Measurements from ENCODE around the gene DMD.
"Not testable (repeated sequence)": the region's sequence is repeated elsewhere in the genome, so short reads cannot be mapped to it uniquely, and the experiment has no call there.

DMD gene

DNA sequence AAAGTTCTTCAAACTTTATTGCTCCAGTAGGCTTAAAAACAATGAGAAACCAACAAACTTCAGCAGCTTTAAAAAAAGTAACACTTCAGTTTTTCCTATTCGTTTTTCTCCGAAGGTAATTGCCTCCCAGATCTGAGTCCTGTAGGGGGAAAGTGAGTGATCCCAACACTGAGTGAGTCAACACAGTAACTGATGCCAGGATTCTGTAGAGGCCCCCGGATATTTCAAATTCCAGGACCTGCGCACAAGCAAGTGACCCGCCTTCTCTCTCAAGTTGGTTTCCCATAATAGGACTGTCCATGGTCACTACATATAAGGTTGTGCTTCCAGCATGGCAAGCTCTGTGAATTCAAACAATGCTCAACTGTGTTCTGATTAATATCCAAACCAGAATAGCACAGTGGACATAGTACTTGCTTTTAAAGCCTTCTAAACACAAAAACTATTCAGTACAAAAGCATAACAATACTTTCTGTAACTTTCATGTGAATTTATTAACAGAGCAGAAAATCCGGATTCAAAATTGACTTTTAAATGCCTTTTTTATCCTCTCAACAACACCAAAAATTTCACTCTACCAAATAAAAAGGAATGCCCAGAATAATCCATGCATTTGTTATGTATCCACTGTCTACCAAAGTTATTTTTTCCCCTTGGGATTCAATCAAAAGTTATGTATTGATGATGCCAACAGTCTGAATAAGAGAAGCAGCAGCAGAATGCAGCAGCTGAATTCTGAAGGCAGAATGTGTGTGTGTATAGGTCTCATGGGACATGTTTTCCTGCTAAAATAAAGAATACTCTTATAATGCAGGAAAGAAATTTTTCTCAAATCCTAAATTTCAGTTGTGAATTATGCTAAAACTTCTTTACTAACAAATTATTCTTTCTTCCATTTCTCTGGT, at the start of gene DMD:
Gene DMD (minus strand): TSS at position 194 of the 905 bp plus-strand sequence. CDS start 237 bp downstream, outside the sequence.
- DNase-seq = no peak

DNA sequence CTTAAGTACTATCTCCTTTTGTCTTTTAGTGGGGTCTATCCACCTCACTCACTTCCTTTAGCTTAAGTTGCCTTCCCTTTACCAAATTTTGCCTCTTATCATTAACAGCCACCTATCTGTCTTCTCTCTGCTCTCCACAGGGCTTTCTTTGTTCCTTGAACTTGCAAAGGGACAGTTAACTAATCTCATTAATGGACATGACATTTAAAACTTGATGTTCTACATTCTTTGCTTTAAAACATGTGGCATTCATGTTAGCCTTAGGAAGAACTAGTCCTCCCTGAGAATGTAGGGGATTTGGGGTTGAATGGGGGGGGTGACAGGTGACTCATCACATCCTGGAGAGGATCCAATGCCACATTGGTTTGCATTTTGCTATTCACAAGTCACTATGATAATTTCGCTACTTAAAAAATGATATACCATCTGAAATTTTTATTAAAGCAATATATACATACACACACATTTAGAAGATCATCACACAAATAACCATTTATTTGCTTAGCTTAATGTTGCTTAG, 41.0 kb upstream of the DMD start:
- no peak for DNase-seq

DNA sequence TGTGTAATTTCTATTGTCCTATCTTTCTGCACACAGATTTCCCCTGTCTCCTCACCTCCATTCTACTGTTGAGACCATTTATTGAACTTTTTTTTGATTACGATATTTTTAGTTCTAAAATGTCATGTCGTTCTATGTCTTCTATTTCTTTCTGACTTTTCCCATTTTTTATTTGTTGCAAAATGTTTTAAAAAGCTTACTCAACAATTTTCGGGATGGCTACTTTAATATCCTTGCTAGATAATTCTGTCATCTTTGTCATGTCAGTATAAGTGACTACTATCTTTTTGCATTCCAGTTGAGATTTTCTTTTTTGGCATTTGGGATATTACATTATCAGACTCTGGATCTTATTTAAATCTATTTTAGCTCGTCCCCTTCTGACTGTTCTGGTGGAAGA, 7.5 kb upstream of the DMD start:
- no peak for DNase-seq

DNA sequence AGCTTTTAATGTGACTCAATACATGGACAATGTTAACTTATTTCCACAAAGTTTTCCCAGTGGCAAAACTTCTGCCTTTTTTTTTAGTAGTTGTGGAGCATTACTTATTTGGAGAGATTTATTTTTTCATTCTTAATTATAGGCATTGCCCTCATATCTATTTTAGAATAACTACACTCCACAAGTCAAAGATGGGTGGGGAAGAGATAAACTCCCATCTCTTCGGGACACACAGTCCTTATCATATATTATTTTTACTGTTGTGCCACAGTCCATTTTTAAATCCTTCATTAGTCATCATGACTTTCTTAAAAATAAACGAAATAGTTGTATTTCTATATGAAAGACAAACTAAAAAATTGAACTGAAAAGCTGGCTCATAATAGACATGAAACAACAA, 1.2 kb downstream of the DMD start:
- no peak for DNase-seq

DNA sequence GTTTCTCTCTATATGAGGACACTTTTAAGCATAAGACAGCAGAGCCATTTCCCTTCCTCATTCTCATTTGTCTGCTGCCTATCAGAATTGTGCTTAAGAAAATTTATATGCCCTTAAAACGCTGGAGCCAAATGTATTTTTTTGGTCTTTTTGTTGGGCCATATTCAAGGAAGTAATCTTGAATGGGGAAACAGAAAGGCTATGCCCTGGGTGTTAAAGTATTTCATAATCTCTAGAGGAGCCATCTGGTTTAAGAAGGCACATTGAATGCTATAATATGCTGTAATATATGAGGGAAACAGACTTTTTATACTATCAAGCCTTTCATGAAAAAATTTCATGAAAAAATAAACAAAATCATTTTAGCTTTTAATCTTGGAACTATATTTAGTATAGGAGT, 4.3 kb downstream of the DMD start:
- no peak for DNase-seq

DNA sequence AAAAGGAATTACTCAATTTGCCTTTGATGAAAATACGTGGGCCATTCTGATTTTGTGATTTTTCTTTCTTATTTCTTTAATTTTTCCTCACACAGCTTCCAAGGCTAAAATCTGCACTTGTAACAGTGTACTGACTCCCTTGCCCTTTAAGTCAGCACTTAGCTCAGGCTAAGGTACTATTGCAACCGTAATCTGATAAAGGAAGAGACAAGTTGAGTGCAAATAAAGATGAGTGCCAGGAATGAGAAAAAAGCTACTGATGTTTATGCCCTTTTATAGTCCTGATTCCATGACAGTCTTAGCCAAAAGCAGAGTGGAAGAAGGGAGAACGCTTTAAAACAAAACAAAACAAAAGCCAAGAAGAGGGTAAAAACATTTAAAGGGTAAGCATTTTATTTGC, 6.0 kb downstream of the DMD start:
- no peak for DNase-seq

DNA sequence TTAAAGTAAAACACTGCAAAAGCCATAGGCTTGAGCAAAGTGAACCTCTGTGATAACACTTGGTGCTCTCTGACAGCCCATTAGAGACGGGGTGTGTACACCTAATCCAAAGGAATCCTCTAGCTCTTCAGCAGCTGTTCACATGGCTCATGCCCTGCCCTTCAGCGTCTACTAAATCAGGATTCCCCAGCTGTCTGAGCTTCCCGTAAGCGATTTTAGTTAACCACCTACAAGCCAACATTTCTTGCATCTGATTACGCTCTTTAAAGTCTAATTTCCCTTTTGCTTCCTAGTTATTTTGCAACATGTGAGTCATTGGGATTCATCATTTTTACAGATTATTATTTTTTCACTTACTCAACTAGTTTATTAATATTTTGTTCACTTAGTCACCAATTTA, 6.5 kb downstream of the DMD start:
- DNase-seq = no peak

DNA sequence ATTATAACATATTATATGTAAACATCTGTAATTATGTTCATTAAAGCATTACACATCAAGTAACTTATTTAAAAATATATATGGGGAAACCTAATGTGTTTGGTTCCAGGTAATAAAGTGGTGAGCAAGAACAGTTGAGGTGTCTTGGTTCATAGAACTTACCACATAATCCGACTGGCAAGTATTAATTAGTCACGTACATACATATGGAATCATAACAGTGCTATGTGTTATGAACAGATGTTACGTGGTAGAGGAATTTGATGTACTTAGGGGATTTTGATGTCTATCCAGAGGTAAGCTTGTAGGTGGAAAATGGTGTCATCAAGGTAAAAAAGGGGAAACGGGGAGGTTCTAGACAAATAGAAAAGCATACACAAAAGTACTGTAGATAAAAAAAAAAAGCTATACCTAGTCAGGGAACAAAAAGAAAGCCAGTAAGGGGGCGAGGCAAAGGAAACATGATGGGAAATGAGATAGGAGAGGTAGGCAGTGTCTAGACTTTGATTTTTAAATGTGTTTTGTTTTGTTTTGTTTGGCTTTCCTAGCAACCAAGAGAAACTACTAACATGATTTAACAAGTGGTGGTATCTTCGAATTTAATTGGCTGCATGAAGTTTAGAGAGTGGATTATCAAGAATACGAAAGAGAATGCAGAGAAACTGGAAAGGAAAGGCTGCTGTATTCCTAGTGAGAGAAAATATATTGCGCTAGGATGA, 12.6 kb downstream of the DMD start:
- no peak for DNase-seq

DNA sequence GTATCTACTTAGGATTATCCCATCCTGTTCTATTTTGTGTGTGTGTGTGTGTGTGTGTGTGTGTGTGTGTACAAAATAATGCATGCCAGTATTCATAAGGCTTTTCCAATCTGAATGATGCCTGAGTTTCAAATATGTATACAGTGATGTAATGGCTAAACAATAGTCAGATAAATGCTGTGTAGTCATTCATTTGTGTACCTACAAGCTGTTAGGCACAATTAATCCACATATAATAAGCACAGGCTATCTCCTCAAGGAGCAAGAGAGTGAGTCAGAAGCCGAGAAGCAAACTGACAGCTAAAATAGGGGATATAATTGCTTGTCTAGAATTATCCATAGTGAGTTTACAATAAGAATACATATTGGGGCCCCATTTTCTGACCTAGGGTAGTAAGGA, 15.7 kb downstream of the DMD start:
- DNase-seq = no peak

DNA sequence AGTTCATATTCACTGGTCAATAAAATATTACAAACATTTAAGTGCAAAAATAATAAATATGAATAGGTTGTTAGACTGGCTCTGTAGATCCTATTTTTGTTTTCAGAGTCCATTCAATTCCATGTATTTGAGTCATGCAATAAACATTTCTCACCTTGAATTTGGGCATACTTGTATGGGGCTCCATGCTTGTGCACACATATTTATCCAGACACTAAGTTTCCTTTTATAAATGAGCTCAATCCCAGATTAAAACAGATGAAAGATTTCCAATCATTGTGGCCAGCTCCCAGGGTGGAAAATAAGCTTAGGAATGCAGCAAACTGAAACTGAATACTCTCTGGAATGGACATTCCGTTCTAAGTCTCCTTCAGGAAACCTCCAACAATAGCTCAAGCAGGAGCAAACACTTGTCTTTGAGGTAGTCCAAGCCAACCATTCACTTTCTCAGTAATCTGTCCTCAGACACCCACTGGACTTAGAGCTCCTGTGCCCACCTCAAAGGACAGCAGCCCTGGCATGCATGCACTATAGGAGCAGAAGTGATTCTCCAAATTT, 16.4 kb downstream of the DMD start:
- no peak for DNase-seq

DNA sequence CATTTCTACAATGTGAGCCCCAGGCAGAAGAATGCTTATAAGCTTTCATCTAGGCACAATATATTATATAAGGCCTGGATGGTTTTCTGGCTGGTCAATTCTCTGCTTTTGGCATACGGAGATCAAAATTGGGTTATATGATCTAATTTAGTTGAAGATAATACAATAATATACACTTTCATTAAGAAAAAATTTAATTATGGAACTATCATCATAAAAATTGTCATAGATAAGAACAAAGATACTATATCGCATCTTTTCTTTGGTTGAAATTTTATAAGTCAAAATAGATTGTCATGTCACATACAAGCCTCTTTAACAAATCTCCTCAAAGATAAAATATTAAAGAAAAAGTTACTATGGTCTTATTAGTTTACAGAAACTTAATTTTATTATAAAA, 17.1 kb downstream of the DMD start:
- DNase-seq = no peak

DNA sequence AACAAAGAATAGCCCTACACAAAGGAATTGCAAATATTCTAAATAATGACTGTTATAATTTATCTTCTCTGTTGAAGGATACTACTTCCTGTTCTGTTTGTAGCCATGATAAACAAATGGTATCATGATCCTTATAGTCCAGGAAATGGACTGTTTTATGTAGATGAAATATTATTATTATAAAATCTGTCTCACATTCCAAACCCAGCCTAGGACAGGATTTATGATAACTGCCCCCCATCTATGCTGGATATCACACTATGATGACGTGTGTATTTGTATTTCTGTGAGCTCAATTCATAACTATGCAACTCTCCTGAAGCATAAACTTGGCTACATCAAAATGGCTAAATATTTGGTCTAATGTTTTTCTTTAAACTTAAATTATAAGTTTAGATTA, 21.3 kb downstream of the DMD start:
- DNase-seq = no peak

DNA sequence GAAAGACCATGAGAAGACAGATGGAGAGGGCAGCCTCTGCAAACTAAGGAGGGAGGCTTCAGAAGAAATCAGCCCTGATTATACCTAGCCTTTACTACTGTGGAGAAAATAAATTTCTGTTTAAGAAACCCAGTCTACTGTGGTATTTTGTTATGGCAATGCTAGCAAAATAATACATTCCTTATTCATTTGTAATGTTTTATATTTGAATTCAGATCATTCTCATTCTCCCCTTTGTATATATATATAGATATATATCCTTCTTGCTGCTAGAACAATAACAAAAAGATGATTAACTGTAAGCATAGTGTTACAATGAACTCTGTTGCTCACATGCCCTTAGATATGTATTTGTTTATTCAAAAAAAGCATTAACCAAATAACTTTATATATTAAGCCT, 22.5 kb downstream of the DMD start:
- DNase-seq = no peak

DNA sequence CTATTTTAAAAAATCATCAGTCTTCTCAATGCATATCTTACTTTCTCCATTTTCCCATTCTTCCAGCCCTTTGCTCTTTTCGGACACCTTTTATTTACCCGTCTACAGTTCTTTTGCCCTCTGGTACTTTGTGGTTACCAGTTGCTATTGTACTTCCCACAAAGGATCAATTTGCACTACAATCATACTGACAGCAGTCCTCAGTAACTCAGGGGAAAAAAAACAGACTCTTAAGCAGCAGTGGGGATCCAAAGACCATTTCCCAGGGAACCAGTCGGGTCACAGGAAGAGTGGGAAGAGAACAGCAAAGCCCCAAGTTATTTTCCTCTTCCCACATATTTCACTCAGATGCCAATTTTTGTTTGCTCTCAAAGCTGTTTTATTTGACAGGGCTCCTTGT, 23.1 kb downstream of the DMD start:
- DNase-seq = no peak

DNA sequence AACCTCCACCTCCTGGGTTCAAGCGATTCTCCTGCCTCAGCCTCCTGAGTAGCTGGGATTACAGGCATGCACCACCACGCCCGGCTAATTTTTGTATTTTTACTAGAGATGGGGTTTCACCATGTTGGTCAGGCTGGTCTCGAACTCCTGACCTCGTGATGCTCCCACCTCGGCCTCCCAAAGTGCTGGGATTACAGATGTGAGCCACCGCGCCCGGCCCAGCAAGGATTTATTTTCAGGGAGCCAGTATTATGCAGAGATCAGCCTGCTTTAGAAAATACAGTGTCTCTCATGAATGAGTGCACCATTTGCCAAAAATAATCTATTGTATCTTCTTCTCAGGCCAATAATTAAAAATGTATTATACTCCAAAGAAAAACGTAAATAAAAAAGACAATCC, 26.5 kb downstream of the DMD start:
- not testable (repeated sequence) for DNase-seq

DNA sequence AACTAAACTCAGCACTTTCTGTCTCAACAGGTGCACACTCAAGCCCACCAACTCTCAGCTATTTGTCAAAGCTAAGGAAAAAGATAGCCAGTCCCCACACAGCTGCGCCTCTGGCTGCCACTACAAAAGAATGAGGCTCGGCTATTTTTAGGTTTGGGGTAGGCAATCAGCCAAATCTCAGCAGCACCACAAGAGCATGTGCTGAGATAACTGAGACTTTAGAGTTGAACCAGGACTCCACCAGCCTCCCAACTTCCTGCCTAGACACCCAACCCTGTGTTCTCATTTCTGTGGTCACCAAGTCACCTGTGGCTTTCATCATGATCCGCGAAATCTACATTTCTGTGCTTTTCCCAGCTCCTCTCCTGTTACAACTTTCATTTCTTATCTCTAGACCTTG, 28.0 kb downstream of the DMD start:
- no peak for DNase-seq

DNA sequence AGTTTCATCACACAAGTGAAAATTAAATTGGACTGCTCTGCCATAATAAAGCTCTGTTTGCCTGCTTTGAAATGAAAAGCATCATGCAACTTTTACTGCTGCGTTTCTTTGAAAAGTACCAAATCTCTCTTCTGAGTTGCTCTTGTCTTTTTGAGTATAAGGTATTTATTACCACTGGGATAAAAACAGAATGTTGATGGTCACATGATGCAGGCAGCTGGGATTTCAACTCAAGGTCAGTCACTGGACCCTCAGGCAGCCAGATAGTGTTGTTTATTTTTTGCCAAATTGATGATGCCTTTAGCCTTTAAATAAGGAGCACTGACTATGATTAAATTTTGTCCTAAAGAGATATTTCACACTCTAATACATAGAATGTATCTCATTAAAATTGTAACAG, 32.7 kb downstream of the DMD start:
- DNase-seq = no peak

DNA sequence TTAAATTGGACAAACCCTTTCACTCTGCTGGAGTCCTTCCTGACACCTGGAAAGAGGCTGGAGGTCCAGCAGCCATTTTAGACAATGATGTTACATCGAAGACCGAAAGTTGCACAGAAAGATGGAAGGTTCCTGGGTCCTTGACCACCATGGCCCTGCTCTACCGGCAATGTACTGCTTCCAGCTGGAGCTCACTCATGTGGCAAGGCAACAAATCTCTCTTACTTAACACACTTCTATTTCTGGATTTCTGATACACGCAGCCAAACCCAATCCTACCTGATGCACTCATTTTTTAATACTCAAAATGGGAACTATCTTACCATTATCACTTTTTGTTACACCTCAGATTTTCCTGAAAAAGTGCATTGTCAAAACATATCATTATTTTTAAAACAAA, 33.1 kb downstream of the DMD start:
- DNase-seq = no peak

DNA sequence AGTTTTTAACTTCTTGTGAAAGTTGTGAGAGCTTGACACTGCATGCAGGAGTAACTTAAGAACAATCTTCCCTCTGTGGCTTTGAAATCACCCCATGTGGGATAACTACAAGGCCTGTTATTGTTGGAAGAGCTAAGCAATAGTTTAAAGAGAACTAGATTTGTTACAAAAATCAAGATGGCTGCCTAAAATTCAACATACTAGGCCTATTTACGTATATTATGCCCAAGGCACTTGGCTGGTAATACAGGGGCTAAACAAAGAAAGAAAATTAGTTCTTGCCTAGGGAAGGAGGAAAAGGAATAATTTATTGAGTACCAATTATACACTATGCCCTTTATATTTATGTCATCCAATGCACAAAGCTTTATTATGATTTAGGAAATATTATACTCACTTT, 36.1 kb downstream of the DMD start:
- DNase-seq = no peak

DNA sequence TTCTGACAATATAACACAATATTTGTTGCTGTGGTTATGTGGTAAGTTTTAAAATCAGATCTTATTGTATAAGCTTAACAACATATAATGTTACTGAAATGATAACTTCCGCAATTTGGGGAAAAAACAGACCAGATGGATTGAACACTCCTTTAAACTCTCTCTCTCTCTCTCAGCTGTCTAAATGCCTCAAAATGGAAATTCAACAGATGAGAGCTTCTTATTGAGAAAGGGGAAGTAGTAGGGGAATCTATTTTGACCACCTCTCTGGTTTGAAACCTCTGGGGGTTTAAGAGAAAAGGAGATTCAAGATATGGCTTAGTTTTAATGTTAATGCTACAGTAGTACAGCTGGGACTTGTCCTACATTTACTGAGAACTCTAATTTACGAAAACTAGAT, 40.3 kb downstream of the DMD start:
- DNase-seq = no peak

DNA sequence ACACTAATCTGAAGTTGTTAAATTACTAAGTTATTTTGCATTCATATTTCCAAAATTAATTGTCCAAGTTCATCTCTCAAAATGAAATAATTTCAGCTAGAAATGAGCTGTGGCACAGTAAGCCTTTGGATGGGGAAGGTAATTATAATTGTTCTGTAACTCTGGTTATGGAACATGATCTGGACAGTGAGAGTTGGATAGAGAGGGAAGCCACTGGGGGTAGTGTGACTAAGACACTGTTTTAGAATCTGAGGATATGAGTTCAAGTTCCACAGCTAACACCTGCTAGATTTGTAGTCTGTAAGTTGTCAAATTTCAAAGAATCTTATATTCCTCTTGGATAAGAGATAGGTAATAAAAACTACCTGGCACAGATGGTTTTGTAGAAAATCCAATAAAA, 49.5 kb downstream of the DMD start:
- DNase-seq = no peak

DNA sequence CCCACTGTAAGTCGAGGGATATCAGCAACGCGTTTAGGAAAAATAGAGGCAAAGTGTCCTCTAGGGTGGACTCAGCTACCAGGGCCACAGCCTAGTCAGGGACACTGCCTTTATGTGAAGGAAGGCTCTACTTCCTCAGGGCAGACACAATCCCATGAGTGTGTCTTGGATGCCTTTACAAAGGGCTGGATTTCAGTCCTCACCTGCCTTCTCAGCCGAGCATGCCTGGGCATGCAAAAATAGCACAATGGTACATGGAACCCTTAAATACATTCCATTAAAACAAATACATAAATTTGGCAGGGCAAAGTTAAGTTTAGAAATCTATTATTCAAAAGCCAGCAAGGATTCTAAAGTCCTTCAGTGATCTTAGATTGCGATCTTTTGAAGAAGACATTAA, 51.1 kb downstream of the DMD start:
- DNase-seq = no peak

DNA sequence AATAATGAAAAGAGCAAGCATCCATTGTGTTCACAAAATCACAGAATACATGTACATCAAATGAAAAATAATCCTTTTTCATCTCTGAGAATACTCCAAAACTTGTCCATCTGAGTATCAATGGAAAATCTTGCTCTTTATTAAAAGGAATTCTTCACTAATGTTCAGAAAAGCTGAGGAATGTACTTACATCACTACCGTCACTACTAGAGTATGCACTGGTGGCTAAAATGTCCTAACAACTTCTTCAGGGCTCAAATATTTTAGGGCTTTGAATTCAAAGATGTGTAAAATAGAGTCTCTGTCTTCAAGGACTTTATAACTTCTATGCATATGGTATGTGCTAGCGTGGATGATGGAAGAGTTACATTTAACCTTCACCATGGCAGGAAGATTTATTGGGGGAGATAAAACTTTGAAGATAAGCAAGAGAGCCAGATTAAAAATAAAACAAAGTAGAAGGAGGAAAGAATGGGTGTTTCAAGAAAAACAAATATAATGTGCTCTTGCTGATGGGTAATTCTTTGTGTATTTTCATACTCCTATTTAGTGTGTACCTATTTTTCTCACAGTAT, 55.1 kb downstream of the DMD start:
- DNase-seq = no peak

DNA sequence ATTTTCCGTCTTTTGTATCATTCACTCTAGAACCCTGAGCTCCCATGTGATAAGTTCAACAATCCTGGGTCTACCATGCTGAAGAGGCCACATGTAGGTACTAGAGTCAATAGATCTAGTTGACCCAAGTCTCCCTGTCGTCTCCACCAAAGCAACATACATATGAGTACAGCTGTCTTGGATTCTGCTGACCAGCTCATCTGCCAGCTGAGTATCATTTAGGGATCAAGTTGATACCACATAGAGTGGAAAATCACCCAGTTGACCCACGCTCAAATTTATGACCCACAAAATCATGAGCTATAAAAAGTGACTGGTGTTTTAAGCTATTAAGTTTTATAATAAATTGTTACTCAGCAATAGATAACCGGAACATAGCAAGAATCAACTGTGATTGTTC, 61.8 kb downstream of the DMD start:
- DNase-seq = no peak
